Activated T-helper 17 cell treated with anti-CD3 and anti-CD28 coated beads, Interleukin-2, amount 50 U/mL, for 72 hours (primary cell): ENCODE data around the gene RPS15. TPM values are rescaled to one million over a fixed set of nuclear protein-coding genes. Genes with fewer than 3 reads are reported as not detected.
A peak's percentile ranks its signal among the peaks of the same experiment; 100 is the strongest.

Source experiments
- ATAC-seq: fragments of 150-1000 bp; cut with Tn5 transposase; replicated peaks from 2 replicates; pipeline ENCODE4 v1.10.0; 2021; ENCODE audit warnings: mild to moderate bottlenecking, moderate library complexity
- H3K27ac Mint-ChIP-seq: one replicate; pipeline ENCODE4 v1.8.0; 2022; ENCODE audit warnings: mixed read lengths
- H3K27me3 Mint-ChIP-seq: one replicate; pipeline ENCODE4 v1.8.0; 2022; ENCODE audit warnings: mixed read lengths
- H3K36me3 Mint-ChIP-seq: one replicate; pipeline ENCODE4 v1.8.0; 2022; ENCODE audit warnings: low read depth, mild to moderate bottlenecking, mixed read lengths
- H3K4me1 Mint-ChIP-seq: one replicate; pipeline ENCODE4 v1.8.0; 2022; ENCODE audit warnings: mixed read lengths
- H3K4me3 Mint-ChIP-seq: one replicate; pipeline ENCODE4 v1.8.0; 2022; ENCODE audit warnings: mild to moderate bottlenecking, mixed read lengths
- H3K9me3 Mint-ChIP-seq: one replicate; pipeline ENCODE4 v1.8.0; 2022; ENCODE audit warnings: mixed read lengths
- total RNA-seq, 2 donors: library from RNA; stranded (reverse); gene quantifications; one replicate each; pipeline ENCODE4 v1.2.3, GENCODE V29; 2022

RPS15 gene
- total RNA-seq, 2 donors from 2014 or later, result 1,611 to 1,688 TPM

- peaks cover 3% of the 10 kb centered on the region for H3K27me3 Mint-ChIP-seq
- H3K36me3 Mint-ChIP-seq, result no peaks in the 10 kb centered on the region
- H3K9me3 Mint-ChIP-seq, result no peaks in the 10 kb centered on the region
- H3K4me3 Mint-ChIP-seq, result no peak overlapping the region
- H3K27ac Mint-ChIP-seq, result no peak overlapping the region
- H3K4me1 Mint-ChIP-seq, result no peaks in the 10 kb centered on the region
- ATAC-seq, result no peak
Measured at GRCh38 chr19:1397838-1398237, 40.4 kb upstream of the RPS15 start.

- Mint-ChIP-seq H3K9me3 (no peaks in the 10 kb centered on the region), H3K27me3 (peaks cover 4% of the 10 kb centered on the region), H3K36me3 (no peaks in the 10 kb centered on the region), H3K4me1 (no peaks in the 10 kb centered on the region), H3K27ac (no peak overlapping the region), H3K4me3 (no peak overlapping the region)
- no peak for ATAC-seq
Measured at GRCh38 chr19:1399079-1399478, 39.1 kb upstream of the RPS15 start.

GRCh38 chr19:1399745-1400144 lies 38.5 kb upstream of the RPS15 start:
- H3K4me1 Mint-ChIP-seq, result no peaks in the 10 kb centered on the region
- no peaks in the 10 kb centered on the region for H3K9me3 Mint-ChIP-seq
- no peak overlapping the region for H3K4me3 Mint-ChIP-seq
- no peak for ATAC-seq
- H3K27me3 Mint-ChIP-seq, result peaks cover 4% of the 10 kb centered on the region
- no peaks in the 10 kb centered on the region for H3K36me3 Mint-ChIP-seq
- no peak overlapping the region for H3K27ac Mint-ChIP-seq

- Mint-ChIP-seq H3K27me3 (peaks cover 4% of the 10 kb centered on the region), H3K9me3 (no peaks in the 10 kb centered on the region), H3K4me1 (no peaks in the 10 kb centered on the region), H3K36me3 (no peaks in the 10 kb centered on the region), H3K4me3 (peak overlapping the region; percentile 37), H3K27ac (no peak overlapping the region)
- peak; percentile 28 for ATAC-seq
Measured at GRCh38 chr19:1400281-1401137, 37.7 kb upstream of the RPS15 start.

GRCh38 chr19:1401138-1401888 lies 36.9 kb upstream of the RPS15 start, which contains the start of gene GAMT:
TSS of gene GAMT (minus strand) at chr19:1401542. CDS start at chr19:1401476, 66 bp downstream.
- H3K27me3 Mint-ChIP-seq, result peaks cover 4% of the 10 kb centered on the region
- H3K4me3 Mint-ChIP-seq, result peak within 1 kb of the TSS; percentile 37
- H3K27ac Mint-ChIP-seq, result no peak within 1 kb of the TSS
- no peaks in the 10 kb centered on the region for H3K36me3 Mint-ChIP-seq
- H3K4me1 Mint-ChIP-seq, result no peaks in the 10 kb centered on the region
- ATAC-seq, result peak; percentile 81
- no peaks in the 10 kb centered on the region for H3K9me3 Mint-ChIP-seq

- H3K4me1 Mint-ChIP-seq, result no peaks in the 10 kb centered on the region
- H3K27me3 Mint-ChIP-seq, result peaks cover 4% of the 10 kb centered on the region
- peak overlapping the region; percentile 32 for H3K4me3 Mint-ChIP-seq
- ATAC-seq, result no peak
- no peaks in the 10 kb centered on the region for H3K36me3 Mint-ChIP-seq
- no peak overlapping the region for H3K27ac Mint-ChIP-seq
- no peaks in the 10 kb centered on the region for H3K9me3 Mint-ChIP-seq
Measured at GRCh38 chr19:1401889-1402217, 36.3 kb upstream of the RPS15 start.

GRCh38 chr19:1402411-1403070 lies 35.7 kb upstream of the RPS15 start:
- ATAC-seq, result no peak
- Mint-ChIP-seq H3K27me3 (peaks cover 4% of the 10 kb centered on the region), H3K27ac (no peak overlapping the region), H3K36me3 (no peaks in the 10 kb centered on the region), H3K4me1 (no peaks in the 10 kb centered on the region), H3K4me3 (peak overlapping the region; percentile 18), H3K9me3 (no peaks in the 10 kb centered on the region)

- H3K27me3 Mint-ChIP-seq, result peaks cover 4% of the 10 kb centered on the region
- peak overlapping the region; percentile 70 for H3K4me3 Mint-ChIP-seq
- peaks cover 25% of the 10 kb centered on the region for H3K4me1 Mint-ChIP-seq
- H3K9me3 Mint-ChIP-seq, result no peaks in the 10 kb centered on the region
- no peak overlapping the region for H3K27ac Mint-ChIP-seq
- peaks cover 31% of the 10 kb centered on the region for H3K36me3 Mint-ChIP-seq
- peak; percentile 89 for ATAC-seq
Measured at GRCh38 chr19:1406774-1407527, 31.2 kb upstream of the RPS15 start.

GRCh38 chr19:1407528-1408299 lies 30.5 kb upstream of the RPS15 start, which contains the start of gene DAZAP1:
TSS of gene DAZAP1 (plus strand) at chr19:1407586. CDS start at chr19:1407774, 188 bp downstream.
- Mint-ChIP-seq H3K4me1 (peaks cover 26% of the 10 kb centered on the region), H3K27me3 (peaks cover 2% of the 10 kb centered on the region), H3K4me3 (peak within 1 kb of the TSS; percentile 95), H3K27ac (peak within 1 kb of the TSS; percentile 90), H3K36me3 (peaks cover 38% of the 10 kb centered on the region), H3K9me3 (no peaks in the 10 kb centered on the region)
- ATAC-seq, result peak; percentile 23

- Mint-ChIP-seq H3K4me3 (peak overlapping the region; percentile 95), H3K36me3 (peaks cover 47% of the 10 kb centered on the region), H3K27ac (peak overlapping the region; percentile 90), H3K9me3 (no peaks in the 10 kb centered on the region), H3K27me3 (no peaks in the 10 kb centered on the region), H3K4me1 (peaks cover 31% of the 10 kb centered on the region)
- ATAC-seq, result peak; percentile 5
Measured at GRCh38 chr19:1408300-1409203, 29.6 kb upstream of the RPS15 start.

- peak overlapping the region; percentile 95 for H3K4me3 Mint-ChIP-seq
- no peak for ATAC-seq
- peak overlapping the region; percentile 90 for H3K27ac Mint-ChIP-seq
- peaks cover 31% of the 10 kb centered on the region for H3K4me1 Mint-ChIP-seq
- H3K36me3 Mint-ChIP-seq, result peaks cover 49% of the 10 kb centered on the region
- no peaks in the 10 kb centered on the region for H3K9me3 Mint-ChIP-seq
- H3K27me3 Mint-ChIP-seq, result no peaks in the 10 kb centered on the region
Measured at GRCh38 chr19:1409204-1410005, 28.8 kb upstream of the RPS15 start.
